HEK293 (cell line): Measurements from ENCODE around the gene KLHL29.

Source experiments
- CTCF ChIA-PET: fragments of 350-600 bp; formaldehyde crosslinking; extraction: SDS; loops from one replicate; lab custom pipeline; 2021; ENCODE audit warnings: antibody characterized with exemption; lab: Yijun Ruan, JAX
- POLR2A ChIA-PET: fragments of 300-600 bp; formaldehyde crosslinking; extraction: SDS; loops from one replicate; lab custom pipeline; 2020; ENCODE audit warnings: antibody characterized with exemption, inconsistent platforms; lab: Yijun Ruan, JAX
- H3K27ac ChIP-seq: fragments of 200-500 bp; sonication (Bioruptor generic); 2 replicates; pipeline ENCODE4 v1.5.1; 2014; ENCODE audit warnings: low read depth, low read length, control low read depth, inconsistent platforms; ENCODE audit errors: extremely low read depth
- H3K36me3 ChIP-seq, 2 experiments: fragments of 200-500 bp in 1 of 2; sonication (Bioruptor generic) in 1 of 2; 1 replicate in 1 of 2; 2 replicates in 1 of 2; pipeline ENCODE4 v1.5.1; 2014 to 2017; ENCODE audit warnings: inconsistent platforms in 2 of 2, low read length in 2 of 2; ENCODE audit not compliant: control insufficient read depth in 2 of 2, insufficient read depth in 1 of 2
- H3K4me1 ChIP-seq: fragments of 200-500 bp; sonication (Bioruptor generic); 2 replicates; pipeline ENCODE4 v1.5.1; 2014; ENCODE audit warnings: mild to moderate bottlenecking, low read length, inconsistent platforms; ENCODE audit not compliant: control insufficient read depth, insufficient read depth
- H3K4me3 ChIP-seq: 2 replicates; pipeline ENCODE4 v1.5.1; 2011; ENCODE audit warnings: low read depth, mild to moderate bottlenecking, control low read depth, low read length, moderate library complexity
- H3K9me3 ChIP-seq: fragments of 200-500 bp; sonication (Bioruptor generic); 2 replicates; pipeline ENCODE4 v1.5.1; 2014; ENCODE audit warnings: low read depth, low read length, inconsistent platforms; ENCODE audit not compliant: control insufficient read depth, insufficient read depth
- FEZF1 ChIP-seq: fragments of 450-650 bp; formaldehyde crosslinking; IDR thresholded peaks from 2 replicates; pipeline ENCODE4 v1.5.1; 2016; ENCODE audit warnings: missing biosample characterization, missing genetic modification characterization
- HOXC10 ChIP-seq: sonication (generic); formaldehyde crosslinking; IDR thresholded peaks from 2 replicates; pipeline ENCODE4 v1.8.1; 2023; ENCODE audit warnings: mild to moderate bottlenecking, missing genetic modification reagents
- TCF7L2 ChIP-seq: IDR thresholded peaks from 2 replicates; pipeline ENCODE4 v1.6.1; 2011; ENCODE audit warnings: low read depth, mild to moderate bottlenecking, inconsistent platforms, low read length, moderate library complexity, borderline replicate concordance
- ZFP37 ChIP-seq: fragments of 450-650 bp; formaldehyde crosslinking; IDR thresholded peaks from 2 replicates; pipeline ENCODE4 v1.5.1; 2016; ENCODE audit warnings: missing biosample characterization, missing genetic modification characterization
- ZFP41 ChIP-seq: fragments of 450-650 bp; formaldehyde crosslinking; IDR thresholded peaks from 2 replicates; pipeline ENCODE4 v1.5.1; 2016; ENCODE audit warnings: missing biosample characterization, missing genetic modification characterization, borderline replicate concordance
- ZNF133 ChIP-seq: fragments of 450-650 bp; formaldehyde crosslinking; IDR thresholded peaks from 2 replicates; pipeline ENCODE4 v1.5.1; 2016; ENCODE audit warnings: missing biosample characterization, missing genetic modification characterization
- ZNF138 ChIP-seq: fragments of 450-650 bp; formaldehyde crosslinking; IDR thresholded peaks from 2 replicates; pipeline ENCODE4 v1.5.1; 2016; ENCODE audit warnings: missing biosample characterization, missing genetic modification characterization, borderline replicate concordance
- ZNF155 ChIP-seq: fragments of 450-650 bp; formaldehyde crosslinking; IDR thresholded peaks from 2 replicates; pipeline ENCODE4 v1.5.1; 2016; ENCODE audit warnings: missing biosample characterization, missing genetic modification characterization
- ZNF157 ChIP-seq: fragments of 450-650 bp; formaldehyde crosslinking; IDR thresholded peaks from 2 replicates; pipeline ENCODE4 v1.5.1; 2016; ENCODE audit warnings: missing biosample characterization, missing genetic modification characterization
- ZNF184 ChIP-seq: fragments of 450-650 bp; IDR thresholded peaks from 2 replicates; pipeline ENCODE4 v1.5.1; 2018; ENCODE audit warnings: missing biosample characterization, mild to moderate bottlenecking, missing genetic modification characterization
- ZNF302 ChIP-seq: fragments of 450-650 bp; formaldehyde crosslinking; IDR thresholded peaks from 2 replicates; pipeline ENCODE4 v1.5.1; 2016; ENCODE audit warnings: missing biosample characterization, missing genetic modification characterization, low read depth
- ZNF366 ChIP-seq: fragments of 450-650 bp; formaldehyde crosslinking; conservative IDR thresholded peaks from 2 replicates; pipeline ENCODE4 v1.5.1; 2016; ENCODE audit warnings: missing biosample characterization, missing genetic modification characterization
- ZNF623 ChIP-seq: fragments of 450-650 bp; formaldehyde crosslinking; IDR thresholded peaks from 2 replicates; pipeline ENCODE4 v1.5.1; 2016; ENCODE audit warnings: missing biosample characterization, missing genetic modification characterization
- ZNF670 ChIP-seq: fragments of 450-650 bp; formaldehyde crosslinking; IDR thresholded peaks from 2 replicates; pipeline ENCODE4 v1.5.1; 2016; ENCODE audit warnings: missing biosample characterization, missing genetic modification characterization, low read depth
- ZNF677 ChIP-seq: fragments of 450-650 bp; IDR thresholded peaks from 2 replicates; pipeline ENCODE4 v1.5.0; 2018; ENCODE audit warnings: missing biosample characterization, mild to moderate bottlenecking, missing genetic modification characterization, moderate library complexity
- ZNF76 ChIP-seq: fragments of 450-650 bp; formaldehyde crosslinking; IDR thresholded peaks from 2 replicates; pipeline ENCODE4; 2016; ENCODE audit warnings: low read depth, missing biosample characterization, missing genetic modification characterization, borderline replicate concordance
- ZNF768 ChIP-seq: fragments of 450-650 bp; formaldehyde crosslinking; IDR thresholded peaks from 2 replicates; pipeline ENCODE4 v1.5.1; 2018; ENCODE audit warnings: missing biosample characterization, mild to moderate bottlenecking, missing genetic modification characterization
- ZNF830 ChIP-seq: fragments of 450-650 bp; IDR thresholded peaks from 2 replicates; pipeline ENCODE4 v1.5.0; 2018; ENCODE audit warnings: missing biosample characterization, missing genetic modification characterization, low read depth, mild to moderate bottlenecking, moderate library complexity
- TF ChIP-seq, protein P1 (sequence below): fragments of 450-650 bp; formaldehyde crosslinking; IDR thresholded peaks from 2 replicates; pipeline ENCODE4 v1.5.1; 2016; ENCODE audit warnings: missing biosample characterization, missing genetic modification characterization, low read depth
- TF ChIP-seq, protein P2 (sequence below): fragments of 450-650 bp; formaldehyde crosslinking; IDR thresholded peaks from 2 replicates; pipeline ENCODE4 v1.5.1; 2016; ENCODE audit warnings: missing biosample characterization, missing genetic modification characterization
- TF ChIP-seq, protein P3 (sequence below): fragments of 450-650 bp; IDR thresholded peaks from 2 replicates; pipeline ENCODE4 v1.5.1; 2018; ENCODE audit warnings: missing biosample characterization, missing genetic modification characterization
- TF ChIP-seq, protein P4 (sequence below): fragments of 450-650 bp; formaldehyde crosslinking; IDR thresholded peaks from 2 replicates; pipeline ENCODE4 v1.5.1; 2016; ENCODE audit warnings: missing biosample characterization, missing genetic modification characterization
- TF ChIP-seq, protein P5 (sequence below): fragments of 450-650 bp; formaldehyde crosslinking; IDR thresholded peaks from 2 replicates; pipeline ENCODE4 v1.5.1; 2017; ENCODE audit warnings: missing biosample characterization, mild to moderate bottlenecking, missing genetic modification characterization, moderate library complexity

Gene KLHL29

DNA sequence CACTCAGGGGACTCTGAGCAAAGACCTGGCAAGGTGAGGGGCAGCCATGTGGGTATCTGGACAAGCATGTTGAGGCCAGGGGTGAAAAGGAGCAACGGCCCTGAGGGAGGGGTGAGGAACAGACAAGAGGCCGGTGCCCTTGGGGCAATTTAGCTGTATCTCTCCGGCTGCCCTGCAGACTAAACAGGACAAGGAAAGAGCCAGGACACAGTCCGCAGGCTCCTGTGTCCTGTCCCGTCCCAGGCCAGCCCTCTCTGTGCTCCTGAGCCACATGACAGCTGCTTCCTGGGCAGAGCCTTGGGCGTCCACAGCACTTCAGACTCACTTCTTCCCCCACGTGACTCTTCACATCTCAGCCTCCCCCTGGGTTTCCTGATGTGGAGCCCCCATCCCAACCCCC lies 206.1 kb downstream of the KLHL29 start (continued):
- TF ChIP-seq, protein P1, sequence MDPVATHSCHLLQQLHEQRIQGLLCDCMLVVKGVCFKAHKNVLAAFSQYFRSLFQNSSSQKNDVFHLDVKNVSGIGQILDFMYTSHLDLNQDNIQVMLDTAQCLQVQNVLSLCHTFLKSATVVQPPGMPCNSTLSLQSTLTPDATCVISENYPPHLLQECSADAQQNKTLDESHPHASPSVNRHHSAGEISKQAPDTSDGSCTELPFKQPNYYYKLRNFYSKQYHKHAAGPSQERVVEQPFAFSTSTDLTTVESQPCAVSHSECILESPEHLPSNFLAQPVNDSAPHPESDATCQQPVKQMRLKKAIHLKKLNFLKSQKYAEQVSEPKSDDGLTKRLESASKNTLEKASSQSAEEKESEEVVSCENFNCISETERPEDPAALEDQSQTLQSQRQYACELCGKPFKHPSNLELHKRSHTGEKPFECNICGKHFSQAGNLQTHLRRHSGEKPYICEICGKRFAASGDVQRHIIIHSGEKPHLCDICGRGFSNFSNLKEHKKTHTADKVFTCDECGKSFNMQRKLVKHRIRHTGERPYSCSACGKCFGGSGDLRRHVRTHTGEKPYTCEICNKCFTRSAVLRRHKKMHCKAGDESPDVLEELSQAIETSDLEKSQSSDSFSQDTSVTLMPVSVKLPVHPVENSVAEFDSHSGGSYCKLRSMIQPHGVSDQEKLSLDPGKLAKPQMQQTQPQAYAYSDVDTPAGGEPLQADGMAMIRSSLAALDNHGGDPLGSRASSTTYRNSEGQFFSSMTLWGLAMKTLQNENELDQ (tag by site-specific recombination) = no peak
- TF ChIP-seq ZNF138 (tag by site-specific recombination) = no peak
- TF ChIP-seq ZFP41 = no peak
- TF ChIP-seq ZNF157 (tag by site-specific recombination) = no peak
- no peak for TF ChIP-seq ZNF677 (tag by site-specific recombination)
- no peak for TF ChIP-seq ZFP37

DNA sequence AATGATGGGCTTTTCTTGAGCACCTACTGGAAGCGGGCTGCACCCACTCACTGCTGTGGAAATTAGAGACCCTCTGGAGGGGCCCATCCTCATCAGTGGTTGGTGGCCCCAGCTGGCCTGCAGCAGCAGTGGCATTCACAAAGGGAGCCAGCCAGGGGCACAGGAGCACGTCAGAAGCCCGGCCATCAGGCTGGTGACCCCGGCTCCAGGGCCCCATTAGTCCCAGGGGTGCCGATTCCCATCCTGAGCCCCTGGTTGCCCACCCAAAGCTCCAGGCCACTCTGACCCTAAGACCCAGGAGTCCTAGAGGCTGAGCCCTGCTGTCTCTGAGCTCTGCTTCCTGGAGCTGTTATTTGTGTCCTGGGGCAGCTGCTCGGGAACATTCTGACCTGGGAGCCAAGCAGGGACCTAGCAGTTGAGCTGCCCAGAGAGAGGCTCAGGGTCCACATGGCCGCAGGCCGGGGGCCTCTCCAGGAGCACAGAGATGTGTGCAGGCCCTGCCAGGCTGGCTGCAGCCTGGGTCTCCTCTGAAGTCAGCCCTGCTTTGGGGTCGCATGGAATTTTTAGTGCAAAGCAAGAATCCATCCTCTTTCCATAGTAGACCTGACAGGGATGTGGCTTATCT lies 207.2 kb downstream of the KLHL29 start:
- TF ChIP-seq TCF7L2 = no peak
- no peak for TF ChIP-seq FEZF1 (tag by site-specific recombination)
- TF ChIP-seq, protein P2, sequence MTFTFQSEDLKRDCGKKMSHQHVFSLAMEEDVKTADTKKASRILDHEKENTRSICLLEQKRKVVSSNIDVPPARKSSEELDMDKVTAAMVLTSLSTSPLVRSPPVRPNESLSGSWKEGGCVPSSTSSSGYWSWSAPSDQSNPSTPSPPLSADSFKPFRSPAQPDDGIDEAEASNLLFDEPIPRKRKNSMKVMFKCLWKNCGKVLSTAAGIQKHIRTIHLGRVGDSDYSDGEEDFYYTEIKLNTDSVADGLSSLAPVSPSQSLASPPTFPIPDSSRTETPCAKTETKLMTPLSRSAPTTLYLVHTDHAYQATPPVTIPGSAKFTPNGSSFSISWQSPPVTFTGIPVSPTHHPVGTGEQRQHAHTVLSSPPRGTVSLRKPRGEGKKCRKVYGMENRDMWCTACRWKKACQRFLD (tag by site-specific recombination) = no peak
- no peak for TF ChIP-seq ZNF133 (tag by site-specific recombination)
- TF ChIP-seq ZNF302 = no peak
- TF ChIP-seq ZNF184 = no peak
- TF ChIP-seq ZNF768 (tag by site-specific recombination) = no peak
- TF ChIP-seq ZNF366 = no peak
- TF ChIP-seq HOXC10 (CRISPR knock-in tag) = no peak
- TF ChIP-seq, protein P3, sequence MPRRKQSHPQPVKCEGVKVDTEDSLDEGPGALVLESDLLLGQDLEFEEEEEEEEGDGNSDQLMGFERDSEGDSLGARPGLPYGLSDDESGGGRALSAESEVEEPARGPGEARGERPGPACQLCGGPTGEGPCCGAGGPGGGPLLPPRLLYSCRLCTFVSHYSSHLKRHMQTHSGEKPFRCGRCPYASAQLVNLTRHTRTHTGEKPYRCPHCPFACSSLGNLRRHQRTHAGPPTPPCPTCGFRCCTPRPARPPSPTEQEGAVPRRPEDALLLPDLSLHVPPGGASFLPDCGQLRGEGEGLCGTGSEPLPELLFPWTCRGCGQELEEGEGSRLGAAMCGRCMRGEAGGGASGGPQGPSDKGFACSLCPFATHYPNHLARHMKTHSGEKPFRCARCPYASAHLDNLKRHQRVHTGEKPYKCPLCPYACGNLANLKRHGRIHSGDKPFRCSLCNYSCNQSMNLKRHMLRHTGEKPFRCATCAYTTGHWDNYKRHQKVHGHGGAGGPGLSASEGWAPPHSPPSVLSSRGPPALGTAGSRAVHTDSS (tag by site-specific recombination) = no peak
- TF ChIP-seq ZFP41 = no peak
- TF ChIP-seq, protein P4, sequence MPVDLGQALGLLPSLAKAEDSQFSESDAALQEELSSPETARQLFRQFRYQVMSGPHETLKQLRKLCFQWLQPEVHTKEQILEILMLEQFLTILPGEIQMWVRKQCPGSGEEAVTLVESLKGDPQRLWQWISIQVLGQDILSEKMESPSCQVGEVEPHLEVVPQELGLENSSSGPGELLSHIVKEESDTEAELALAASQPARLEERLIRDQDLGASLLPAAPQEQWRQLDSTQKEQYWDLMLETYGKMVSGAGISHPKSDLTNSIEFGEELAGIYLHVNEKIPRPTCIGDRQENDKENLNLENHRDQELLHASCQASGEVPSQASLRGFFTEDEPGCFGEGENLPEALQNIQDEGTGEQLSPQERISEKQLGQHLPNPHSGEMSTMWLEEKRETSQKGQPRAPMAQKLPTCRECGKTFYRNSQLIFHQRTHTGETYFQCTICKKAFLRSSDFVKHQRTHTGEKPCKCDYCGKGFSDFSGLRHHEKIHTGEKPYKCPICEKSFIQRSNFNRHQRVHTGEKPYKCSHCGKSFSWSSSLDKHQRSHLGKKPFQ (tag by site-specific recombination) = no peak
- TF ChIP-seq ZNF670 (tag by site-specific recombination) = no peak
- TF ChIP-seq, protein P5, sequence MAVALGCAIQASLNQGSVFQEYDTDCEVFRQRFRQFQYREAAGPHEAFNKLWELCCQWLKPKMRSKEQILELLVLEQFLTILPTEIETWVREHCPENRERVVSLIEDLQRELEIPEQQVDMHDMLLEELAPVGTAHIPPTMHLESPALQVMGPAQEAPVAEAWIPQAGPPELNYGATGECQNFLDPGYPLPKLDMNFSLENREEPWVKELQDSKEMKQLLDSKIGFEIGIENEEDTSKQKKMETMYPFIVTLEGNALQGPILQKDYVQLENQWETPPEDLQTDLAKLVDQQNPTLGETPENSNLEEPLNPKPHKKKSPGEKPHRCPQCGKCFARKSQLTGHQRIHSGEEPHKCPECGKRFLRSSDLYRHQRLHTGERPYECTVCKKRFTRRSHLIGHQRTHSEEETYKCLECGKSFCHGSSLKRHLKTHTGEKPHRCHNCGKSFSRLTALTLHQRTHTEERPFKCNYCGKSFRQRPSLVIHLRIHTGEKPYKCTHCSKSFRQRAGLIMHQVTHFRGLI (tag by site-specific recombination) = no peak
- no peak for TF ChIP-seq ZNF76
- TF ChIP-seq ZNF830 = no peak
- TF ChIP-seq ZNF155 (tag by site-specific recombination) = no peak
- no peak for TF ChIP-seq ZNF623
- ChIA-PET POLR2A (no interaction called here), CTCF (no interaction called here)
- Histone ChIP-seq H3K27ac (no peak overlapping the region), H3K4me1 (no peaks in the 10 kb centered on the region), H3K9me3 (no peaks in the 10 kb centered on the region), H3K4me3 (no peak overlapping the region), H3K36me3 (no peaks in the 10 kb centered on the region)
